ENCODE measurements around the gene ASH1L.

The ASH1L gene

DNA sequence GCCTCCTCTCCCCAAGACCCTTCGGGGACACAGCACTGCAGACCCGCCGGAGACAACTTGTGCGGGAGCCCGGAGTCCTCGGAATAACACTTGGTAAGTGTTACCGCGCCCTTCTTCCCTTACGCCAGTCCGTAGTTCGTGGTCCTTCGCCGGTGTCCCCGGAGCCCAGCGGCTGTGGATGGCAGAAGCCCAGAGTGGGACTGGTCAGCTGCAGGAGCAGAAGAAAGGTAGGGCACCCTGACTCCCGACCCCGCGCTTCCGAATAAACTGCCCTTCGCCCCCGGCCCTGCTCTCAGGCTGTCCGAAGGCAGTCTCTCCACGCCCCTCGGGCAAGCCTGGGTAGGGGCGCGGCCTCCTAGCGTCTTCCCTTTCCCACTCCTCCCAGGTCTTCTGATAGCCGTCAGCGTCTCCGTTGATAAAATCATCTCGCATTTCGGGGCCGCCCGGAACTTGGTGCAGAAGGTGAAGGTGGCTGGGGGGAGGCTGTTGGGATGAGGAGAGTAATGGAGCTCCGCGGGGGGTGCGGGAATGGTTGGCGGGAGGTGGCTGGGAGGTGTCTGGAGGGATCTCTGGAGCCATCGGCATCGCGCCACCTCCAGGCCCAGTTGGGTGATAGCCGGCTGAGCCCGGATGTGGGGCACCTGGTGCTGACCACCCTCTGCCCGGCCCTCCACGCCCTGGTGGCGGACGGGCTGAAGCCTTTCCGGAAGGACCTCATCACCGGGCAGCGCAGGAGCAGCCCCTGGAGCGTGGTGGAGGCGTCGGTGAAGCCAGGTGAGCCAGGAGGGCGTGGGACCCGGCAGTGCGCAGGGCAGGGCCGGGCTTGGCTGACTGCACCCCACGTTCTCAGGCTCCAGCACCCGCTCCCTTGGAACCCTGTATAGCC is 237.6 kb downstream of the ASH1L start:
- peak; percentile 71 for DNase-seq

DNA sequence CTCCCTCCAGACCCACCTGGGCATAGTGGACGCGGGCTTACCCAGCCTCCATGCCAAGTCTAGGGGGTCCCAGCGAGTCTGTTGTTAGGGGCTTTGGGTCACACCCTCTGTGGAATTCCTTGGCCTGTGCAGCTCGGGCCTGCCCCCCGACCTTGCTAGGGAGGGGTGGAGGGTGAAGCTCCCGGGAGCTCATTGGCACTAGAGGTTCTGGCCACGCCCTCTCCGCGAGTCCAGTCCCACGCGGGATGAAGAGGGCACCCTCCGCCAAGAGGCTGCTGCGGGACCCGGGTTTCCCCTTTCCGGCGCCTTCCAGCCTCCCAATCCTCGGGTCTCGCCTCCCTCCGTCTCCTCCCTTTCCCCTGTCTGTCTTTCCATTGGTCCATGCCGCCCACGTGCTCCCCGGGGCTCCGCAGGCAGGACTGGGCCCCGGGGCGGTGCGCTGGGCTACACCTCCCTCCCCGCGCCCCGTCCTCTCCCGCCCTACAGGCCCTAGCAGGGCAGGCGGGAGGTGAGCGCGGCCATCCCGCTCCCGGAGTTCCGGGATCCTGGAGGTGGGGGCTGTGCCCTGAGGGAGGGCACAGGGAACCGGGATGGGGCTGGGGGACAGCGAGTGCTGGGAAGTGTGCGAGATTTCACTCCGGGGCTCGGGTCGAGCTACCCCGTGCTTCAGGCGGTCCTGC is 238.4 kb downstream of the ASH1L start:
- DNase-seq: peak; percentile 96

DNA sequence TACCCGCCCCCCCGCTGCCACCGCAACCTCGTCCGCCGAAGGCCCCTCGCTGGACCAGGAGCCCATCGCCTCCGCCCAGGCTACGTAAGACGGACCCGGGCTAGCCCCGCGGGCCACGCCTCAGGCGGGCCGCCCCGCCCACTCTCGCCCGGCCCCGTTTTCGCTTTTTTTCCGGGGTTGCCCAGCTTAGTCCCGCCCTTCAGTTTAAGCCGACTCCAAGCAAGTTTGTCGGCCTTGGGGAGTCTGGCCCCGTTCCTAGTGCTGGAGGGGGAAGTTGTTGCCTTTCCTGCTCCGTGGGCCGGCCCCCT is 238.9 kb downstream of the ASH1L start:
- peak; percentile 94 for DNase-seq

DNA sequence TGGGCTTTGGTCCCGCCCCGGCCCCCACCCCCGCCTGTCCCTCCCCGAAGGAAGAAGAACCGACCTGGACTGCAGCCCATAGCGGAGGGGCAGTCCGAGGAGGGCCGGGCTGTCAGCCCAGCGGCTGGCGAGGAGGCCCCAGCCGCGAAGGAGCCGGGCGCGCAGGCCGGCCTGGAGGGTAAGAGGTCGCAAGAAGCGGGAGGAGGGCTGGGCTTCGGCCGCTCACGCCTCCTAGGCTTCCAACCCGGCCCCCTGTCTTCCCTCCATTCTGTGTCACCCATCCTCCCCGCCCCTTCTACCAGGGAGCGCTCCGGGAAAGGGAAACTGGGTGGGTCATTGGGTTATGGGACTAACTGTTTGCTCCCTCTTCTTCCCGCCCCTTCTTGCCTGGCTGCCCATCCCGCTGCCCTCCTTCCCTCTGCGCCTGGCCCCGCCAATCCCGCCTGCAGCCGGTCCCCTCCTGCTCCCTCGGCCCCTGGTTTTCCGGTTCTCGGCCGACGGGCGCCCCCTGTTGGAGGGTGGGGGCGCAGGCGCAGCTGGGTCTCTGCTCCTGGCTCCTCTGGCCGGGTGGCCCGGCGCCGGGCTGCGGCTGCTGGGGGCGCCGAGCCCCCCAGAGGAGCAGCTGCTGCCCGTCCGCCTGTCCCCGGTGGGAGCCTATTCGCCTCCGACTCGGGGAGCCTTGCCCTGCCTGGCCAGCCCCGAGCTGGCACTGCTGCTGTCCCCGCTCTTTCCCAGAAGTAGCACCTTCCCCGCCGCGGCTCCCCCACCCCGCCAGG is 239.5 kb downstream of the ASH1L start:
- peak; percentile 95 for DNase-seq

DNA sequence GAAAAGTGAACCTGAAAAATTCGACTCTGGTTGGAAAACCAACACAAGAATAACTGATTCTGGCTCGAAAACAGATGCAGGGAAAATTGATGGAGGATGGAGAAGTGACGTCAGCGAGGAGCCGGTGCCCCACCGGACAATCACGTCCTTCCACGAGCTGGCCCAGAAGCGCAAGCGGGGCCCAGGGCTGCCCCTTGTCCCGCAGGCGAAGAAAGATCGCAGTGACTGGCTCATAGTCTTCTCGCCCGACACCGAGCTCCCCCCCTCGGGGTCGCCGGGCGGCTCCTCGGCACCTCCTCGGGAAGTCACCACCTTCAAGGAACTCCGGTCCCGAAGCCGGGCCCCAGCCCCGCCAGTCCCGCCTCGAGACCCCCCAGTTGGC is 240.0 kb downstream of the ASH1L start:
- DNase-seq: no peak

DNA sequence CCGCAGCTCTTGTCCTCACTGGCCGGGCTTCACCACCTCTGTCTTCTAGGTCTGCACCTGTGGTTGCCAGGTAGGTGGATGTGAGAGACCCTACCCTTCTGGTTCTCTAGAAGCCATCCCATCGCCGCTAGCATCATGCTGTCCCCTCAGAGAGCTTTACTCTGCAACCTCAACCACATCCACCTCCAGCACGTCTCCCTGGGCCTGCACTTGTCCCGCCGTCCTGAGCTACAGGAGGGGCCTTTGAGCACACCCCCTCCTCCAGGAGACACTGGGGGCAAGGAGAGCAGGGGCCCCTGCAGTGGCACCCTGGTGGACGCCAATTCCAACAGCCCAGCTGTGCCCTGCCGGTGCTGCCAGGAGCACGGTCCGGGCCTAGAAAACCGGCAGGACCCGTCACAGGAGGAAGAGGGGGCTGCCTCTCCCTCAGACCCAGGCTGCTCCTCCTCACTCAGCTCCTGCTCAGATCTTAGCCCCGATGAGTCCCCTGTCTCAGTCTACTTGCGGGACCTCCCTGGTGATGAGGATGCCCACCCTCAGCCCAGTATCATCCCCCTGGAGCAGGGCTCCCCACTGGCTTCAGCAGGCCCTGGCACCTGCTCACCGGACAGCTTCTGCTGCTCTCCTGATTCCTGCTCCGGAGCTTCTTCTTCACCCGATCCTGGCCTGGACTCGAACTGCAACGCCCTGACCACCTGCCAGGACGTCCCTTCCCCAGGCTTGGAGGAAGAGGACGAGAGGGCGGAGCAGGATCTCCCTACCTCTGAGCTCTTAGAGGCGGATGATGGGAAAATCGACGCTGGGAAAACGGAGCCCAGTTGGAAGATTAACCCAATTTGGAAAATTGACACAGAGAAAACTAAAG is 240.7 kb downstream of the ASH1L start:
- DNase-seq: no peak

DNA sequence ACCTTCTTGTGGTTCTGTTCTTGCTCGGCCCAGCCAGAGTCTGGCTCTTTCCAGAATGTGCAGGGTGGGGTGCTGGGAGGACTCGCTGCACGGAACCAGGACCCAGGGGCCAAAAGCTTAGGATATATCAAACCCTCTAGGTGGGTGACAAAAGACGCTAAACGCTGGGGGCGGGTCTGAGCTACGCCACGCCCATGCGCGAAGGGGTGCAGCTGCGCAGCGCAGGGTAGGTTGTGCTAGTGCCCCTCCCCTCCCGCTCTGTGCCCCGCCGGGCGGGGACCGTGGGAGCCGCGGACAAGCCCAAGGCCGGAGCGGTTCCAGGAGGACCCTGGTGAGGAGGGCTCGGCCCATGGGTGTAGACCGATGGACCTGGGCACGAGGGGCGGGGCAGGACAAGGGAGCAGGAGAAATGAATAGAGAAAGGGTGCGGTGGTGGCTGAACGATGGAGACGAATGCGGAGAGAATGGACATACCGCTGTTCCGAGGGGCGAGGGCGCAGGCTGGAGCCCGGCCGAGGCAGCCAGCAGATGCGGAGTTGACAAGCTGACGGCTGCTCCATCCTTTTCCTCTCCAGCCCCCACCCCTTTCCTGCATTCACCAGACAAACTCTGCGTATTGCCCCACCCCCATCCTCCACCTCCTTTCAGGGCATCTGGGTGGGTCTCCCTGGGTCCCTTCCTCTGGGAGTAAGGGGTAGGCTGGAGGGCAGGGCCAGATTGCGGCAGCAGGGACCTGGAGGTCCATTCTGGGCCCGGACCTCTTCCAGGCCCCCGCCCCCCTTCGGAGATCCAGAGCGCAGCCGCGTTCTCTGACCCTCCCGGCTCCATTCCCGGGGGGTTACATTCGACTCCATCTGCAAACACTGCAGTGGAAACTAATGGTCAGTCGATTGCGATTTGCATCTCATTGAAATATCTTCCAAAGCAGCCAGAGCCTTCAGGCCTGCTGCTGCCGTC is 241.7 kb downstream of the ASH1L start, which contains the start of gene RUSC1:
Gene RUSC1 (plus strand): TSS at position 234 of the 957 bp plus-strand sequence. CDS start 880 bp downstream, outside the sequence.
- DNase-seq: peak; percentile 89

DNA sequence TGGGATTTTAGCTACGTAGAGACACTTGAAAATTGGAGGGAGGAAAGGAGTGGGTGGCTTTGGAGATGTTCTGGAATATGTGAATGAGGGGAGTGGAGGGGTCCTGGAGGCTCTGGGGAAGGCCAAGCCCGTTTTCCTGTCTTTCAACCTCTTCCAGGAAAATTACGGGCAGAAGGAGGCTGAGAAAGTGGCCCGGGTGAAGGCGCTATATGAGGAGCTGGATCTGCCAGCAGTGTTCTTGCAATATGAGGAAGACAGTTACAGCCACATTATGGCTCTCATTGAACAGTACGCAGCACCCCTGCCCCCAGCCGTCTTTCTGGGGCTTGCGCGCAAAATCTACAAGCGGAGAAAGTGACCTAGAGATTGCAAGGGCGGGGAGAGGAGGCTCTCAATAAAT is 242.4 kb downstream of the ASH1L start:
- no peak for DNase-seq

DNA sequence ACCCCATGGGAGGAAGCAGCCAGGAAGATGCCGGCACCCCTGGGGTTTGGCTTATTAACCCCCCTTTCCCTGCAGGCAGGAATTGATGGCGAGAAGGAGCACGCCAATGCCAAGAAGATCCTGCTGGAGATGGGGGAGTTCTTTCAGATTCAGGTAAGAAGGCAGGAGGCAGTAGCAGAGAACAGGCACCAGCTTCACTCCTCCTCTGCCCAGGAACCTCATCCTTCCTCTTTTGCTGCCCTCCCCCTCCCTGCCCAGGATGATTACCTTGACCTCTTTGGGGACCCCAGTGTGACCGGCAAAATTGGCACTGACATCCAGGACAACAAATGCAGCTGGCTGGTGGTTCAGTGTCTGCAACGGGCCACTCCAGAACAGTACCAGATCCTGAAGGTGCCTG is 243.1 kb downstream of the ASH1L start:
- no peak for DNase-seq

DNA sequence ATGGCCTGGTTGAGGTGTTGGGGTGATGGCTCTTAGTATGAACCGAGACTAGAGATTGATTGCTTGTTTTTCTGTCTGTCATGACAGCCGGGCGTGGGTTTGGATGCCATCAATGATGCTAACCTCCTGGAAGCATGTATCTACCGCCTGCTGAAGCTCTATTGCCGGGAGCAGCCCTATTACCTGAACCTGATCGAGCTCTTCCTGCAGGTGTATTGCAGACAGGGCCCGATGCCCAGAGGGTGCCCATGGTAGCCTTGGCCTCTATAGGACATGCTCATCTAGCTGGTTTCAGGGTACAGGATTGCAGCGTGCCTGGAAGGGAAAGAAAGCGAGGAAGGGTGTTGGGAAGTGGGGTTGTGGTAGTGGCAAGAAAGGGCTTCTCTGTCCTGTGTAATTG is 244.5 kb downstream of the ASH1L start:
- DNase-seq: no peak

DNA sequence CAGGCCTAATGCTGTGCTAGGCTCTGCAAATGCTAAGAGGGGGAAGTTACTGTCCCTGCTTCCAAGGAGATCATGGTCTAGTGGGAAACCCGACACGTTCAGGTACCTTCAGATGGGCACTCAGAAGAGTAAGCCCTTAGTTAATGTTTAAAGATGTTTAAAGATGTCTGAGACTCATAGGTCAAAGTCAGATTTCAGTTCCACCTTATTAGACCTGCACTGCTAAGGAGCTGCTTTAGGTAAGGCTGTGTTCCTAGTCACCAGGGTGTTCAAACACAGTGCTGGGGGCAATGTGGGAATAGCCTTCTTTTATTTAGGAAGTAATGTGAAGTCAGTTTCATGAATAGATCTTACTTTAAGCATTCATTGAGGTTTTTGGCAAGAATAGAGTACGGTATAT is 245.7 kb downstream of the ASH1L start:
- no peak for DNase-seq

DNA sequence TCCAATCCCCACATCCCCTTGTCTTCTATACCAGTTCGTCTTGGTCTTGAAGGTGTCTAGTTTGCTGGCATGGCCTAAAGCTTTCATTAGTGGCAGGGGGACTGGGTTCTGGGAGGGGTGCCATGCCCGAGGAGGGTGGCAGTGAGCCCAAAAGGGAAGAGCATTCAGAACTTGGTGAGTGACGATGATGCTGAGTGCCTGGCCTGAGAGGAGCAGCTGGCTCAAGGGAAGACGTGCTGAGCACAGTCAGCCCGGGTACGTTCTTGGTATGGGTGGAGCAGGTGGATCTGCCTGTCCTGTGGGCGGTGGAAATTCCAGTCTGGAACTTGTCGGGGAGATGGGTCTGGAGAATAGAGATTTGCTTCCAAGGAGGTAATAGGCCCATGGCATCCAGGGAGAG is 249.3 kb downstream of the ASH1L start:
- no peak for DNase-seq

DNA sequence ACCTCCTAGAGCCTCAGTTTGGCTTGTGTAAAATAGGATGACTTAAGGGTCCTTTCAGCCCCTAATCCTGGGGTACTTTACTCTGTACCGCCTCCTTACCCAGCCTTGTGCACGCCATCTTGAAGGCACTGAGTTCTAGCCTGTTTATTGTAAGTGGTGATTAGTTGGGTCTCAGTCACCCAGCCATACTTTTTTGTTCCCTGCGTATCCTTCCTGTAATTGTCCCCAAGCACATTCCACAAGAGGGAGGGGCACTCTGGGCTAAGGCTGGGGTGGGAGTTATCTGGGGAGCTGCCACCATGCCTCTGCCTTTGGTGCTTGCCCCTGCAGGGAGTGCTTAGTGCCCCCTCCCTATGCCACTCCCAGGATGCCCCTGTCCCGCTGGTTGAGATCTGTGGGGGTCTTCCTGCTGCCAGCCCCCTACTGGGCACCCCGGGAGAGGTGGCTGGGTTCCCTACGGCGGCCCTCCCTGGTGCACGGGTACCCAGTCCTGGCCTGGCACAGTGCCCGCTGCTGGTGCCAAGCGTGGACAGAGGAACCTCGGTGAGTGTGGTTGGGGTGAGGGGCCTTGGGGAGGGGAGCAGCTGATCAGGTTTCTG is 253.1 kb downstream of the ASH1L start:
- DNase-seq: no peak

DNA sequence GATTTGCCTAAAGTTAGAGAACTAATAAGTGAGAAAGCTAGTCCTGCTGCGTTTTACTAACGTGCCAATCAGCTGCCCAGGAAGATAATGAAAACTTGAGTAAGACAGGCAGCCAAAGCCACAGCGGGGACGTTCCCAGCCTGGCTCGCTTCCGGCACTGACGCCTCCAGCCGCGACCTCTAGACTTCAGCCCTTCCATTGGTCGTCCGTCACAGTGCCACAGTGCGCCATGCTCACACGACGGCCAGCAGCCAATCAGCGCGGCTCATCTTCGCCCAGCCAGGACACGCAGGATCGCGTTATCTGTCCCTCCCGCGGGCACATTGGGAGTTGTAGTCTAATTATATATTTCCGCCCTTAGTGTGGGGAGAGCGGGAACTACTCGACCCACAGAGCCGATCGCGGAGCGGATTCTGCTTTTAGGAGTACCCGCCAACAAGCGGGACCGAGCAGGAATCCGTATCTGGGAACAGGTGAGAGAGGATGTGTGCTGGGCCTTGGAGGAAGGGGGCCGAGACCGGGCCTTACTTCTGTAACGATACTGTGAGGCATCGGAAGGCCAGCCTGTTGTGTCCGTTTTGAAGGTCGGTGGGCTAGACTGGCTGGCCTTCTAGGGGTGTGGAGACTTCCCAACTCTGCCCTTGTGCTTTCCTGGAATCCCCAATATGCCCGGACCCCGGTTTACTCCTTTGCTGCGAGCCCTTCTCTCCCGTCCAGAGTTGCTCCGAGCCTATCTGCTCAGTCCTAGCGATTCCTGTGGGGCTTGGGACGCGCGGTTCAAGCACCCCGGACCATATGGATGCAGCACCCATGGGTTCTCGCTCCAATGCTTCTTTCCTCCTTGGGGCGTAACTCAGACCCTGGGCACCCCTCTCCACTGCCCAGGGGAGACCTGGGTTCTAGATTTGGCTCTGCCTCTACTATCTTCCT is 253.8 kb downstream of the ASH1L start, which contains the start of gene FDPS:
Gene FDPS (plus strand): TSS at position 374 of the 930 bp plus-strand sequence. CDS start 924 bp downstream, outside the sequence.
- peak; percentile 99 for DNase-seq

DNA sequence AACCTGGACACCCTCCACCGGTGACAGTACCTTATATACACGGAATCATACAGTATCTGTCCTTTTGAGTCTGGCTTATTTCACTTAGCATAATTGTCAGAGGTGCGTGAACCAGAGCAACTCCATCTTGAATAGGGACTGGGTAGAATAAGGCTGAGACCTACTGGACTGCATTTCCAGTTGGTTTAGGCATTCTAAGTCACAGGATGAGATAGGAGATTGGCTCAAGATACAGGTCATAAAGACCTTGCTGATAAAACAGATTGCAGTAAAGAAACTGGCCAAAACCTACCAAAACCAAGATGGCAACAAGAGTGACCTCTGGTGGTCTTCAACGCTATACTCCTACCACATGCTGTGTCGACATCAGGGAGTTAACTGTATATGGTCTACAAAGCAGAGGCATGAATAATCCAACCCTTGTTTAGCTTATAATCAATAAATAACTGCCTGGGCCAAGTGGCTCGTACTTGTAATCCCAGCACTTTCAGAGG is 255.3 kb downstream of the ASH1L start:
- DNase-seq: no peak

DNA sequence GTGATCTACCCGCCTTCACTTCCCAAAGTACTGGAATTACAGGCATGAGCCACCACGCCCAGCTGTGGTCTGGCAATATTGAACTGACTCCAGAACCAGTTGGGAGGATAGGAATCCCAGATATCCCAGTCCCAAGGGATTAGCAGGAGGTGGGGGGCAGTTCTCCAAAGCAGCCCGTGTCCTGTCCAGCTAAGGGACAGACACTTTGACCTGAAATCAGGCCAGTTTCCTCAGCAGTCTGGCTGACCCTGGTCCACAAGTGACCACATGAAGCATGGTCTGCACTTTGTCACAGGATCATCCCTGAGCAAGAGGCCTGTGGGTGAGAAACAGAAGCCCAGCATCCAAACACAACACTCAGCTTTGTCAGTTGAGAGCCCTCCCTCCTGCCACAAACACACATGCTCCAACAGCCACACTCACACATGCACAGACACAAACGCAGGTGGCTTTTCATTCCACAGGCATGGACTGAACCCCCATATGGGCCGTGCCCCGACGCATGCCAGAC is 256.7 kb downstream of the ASH1L start:
- DNase-seq: no peak

DNA sequence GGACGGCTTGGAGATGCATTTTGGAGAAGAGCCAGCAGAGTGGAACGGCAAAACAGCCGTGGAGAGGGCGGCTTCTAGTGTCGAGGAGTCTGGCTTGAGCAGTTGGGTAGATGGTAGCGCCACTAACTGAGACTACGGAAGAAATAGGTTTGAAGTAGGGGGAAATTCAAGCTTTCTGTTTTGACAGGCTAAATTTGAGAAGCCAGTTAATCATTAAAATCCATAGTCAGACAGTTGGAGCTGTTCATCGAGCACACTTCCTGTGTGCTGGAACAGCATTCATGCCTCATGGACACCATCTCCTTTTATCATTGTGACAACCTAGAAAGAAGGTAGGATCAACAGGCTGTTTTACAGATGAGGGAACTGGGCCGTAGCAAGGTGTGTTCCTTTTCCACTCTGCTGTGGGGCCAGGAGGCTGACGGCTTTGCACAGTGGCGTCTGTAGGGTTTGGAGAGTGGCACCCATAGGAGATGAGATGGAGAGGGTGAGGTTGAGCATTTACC is 258.0 kb downstream of the ASH1L start:
- no peak for DNase-seq

DNA sequence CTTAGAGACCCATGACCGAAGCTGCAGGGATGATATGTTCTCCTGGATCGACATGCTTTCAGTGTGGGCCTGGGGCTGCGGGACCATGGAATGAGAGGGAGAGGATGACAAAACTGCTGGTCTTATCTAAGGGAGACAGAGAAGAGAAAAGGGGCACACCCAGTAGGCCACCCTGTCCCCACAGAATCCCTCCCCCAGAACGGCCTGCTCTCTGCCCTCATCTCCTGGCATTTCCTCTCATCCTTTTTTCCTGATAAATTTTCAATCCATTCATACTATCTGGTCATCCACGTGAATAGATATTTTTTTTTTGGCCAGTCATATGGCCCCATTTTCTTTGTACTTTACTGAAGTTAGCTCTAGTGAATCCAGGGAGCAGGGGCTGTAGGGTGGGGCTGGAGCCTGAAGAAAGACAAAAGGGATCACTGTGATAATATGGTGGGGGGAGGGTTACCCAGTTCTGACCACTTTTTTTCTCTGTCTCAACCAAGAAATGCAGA is 261.2 kb downstream of the ASH1L start, which contains the start of gene PKLR:
Gene PKLR (minus strand): TSS at position 97 of the 500 bp plus-strand sequence. CDS start 43 bp downstream, at position 54.
- DNase-seq: no peak
